ENCODE data around the gene JAML.

Gene JAML

GRCh38 chr11:118171269-118172062 lies 53.3 kb downstream of the JAML start:
- peak; percentile 88 for TF ChIP-seq CTCF (IDR thresholded peaks at IDR 0.05; ENCODE audit: low read depth, low read length)
- DNase-seq (ENCODE audit: low read depth in 2 of 2), result peak; percentile 59 to 60
- no peak overlapping the region for H3K4me3 ChIP-seq (replicated peaks in 1 of 2; ENCODE audit: low read depth in 2 of 2, low read length in 2 of 2)

- no peak overlapping the region for H3K4me3 ChIP-seq (replicated peaks in 1 of 2; ENCODE audit: low read depth in 2 of 2, low read length in 2 of 2)
- TF ChIP-seq CTCF (IDR thresholded peaks at IDR 0.05; ENCODE audit: low read depth, low read length), result no peak
- no peak for DNase-seq (ENCODE audit: low read depth in 2 of 2)
Observed at GRCh38 chr11:118170882-118171268, 53.9 kb downstream of the JAML start.

GRCh38 chr11:118170231-118170630 lies 54.6 kb downstream of the JAML start:
- DNase-seq (ENCODE audit: low read depth in 2 of 2), result no peak
- TF ChIP-seq CTCF (IDR thresholded peaks at IDR 0.05; ENCODE audit: low read depth, low read length), result no peak
- no peak overlapping the region for H3K4me3 ChIP-seq (replicated peaks in 1 of 2; ENCODE audit: low read depth in 2 of 2, low read length in 2 of 2)

GRCh38 chr11:118169300-118170140 lies 55.3 kb downstream of the JAML start:
- no peak for TF ChIP-seq CTCF (IDR thresholded peaks at IDR 0.05; ENCODE audit: low read depth, low read length)
- H3K4me3 ChIP-seq (replicated peaks in 1 of 2; ENCODE audit: low read depth in 2 of 2, low read length in 2 of 2), result no peak overlapping the region
- DNase-seq (ENCODE audit: low read depth in 2 of 2), result no peak

- DNase-seq (ENCODE audit: low read depth in 2 of 2), result no peak
- TF ChIP-seq CTCF (IDR thresholded peaks at IDR 0.05; ENCODE audit: low read depth, low read length), result no peak
- no peak overlapping the region for H3K4me3 ChIP-seq (replicated peaks in 1 of 2; ENCODE audit: low read depth in 2 of 2, low read length in 2 of 2)
Observed at GRCh38 chr11:118168751-118169150, 56.1 kb downstream of the JAML start.

GRCh38 chr11:118168316-118168715 lies 56.5 kb downstream of the JAML start:
- no peak for TF ChIP-seq CTCF (IDR thresholded peaks at IDR 0.05; ENCODE audit: low read depth, low read length)
- no peak overlapping the region for H3K4me3 ChIP-seq (replicated peaks in 1 of 2; ENCODE audit: low read depth in 2 of 2, low read length in 2 of 2)
- DNase-seq (ENCODE audit: low read depth in 2 of 2), result no peak
